ENCODE measurements around the gene CAMTA1. TPM values are rescaled to one million over a fixed set of nuclear protein-coding genes. Genes with fewer than 3 reads are reported as not detected.

CAMTA1 gene
- polyA plus RNA-seq, 3 donors from 2014 or later: 52.7 to 89.0 (median 71.0) TPM

- no peak for DNase-seq
- peaks cover 0 to 23% (median 0%) of the 10 kb centered on the region in 3 donors for H3K27me3 Mint-ChIP-seq (ENCODE audit: low read depth in 3 of 3)
- peaks cover 19 to 21% of the 10 kb centered on the region in 2 donors for H3K4me1 Mint-ChIP-seq
- H3K27ac Mint-ChIP-seq: no peak overlapping the region
- H3K4me3 Mint-ChIP-seq: no peak overlapping the region
- H3K9me3 Mint-ChIP-seq: no peaks in the 10 kb centered on the region
- H3K36me3 Mint-ChIP-seq: no peaks in the 10 kb centered on the region
These were observed 965.9 kb downstream of the CAMTA1 start for GRCh38 chr1:7751174-7751573.

- H3K9me3 Mint-ChIP-seq: no peaks in the 10 kb centered on the region
- H3K27me3 Mint-ChIP-seq (ENCODE audit: low read depth in 3 of 3): peaks cover 0 to 24% (median 0%) of the 10 kb centered on the region in 3 donors
- peak overlapping the region in 1 of 6 donors; percentile 17 for H3K27ac Mint-ChIP-seq
- H3K4me3 Mint-ChIP-seq: peak overlapping the region; percentile 16 to 66 (median 32)
- H3K36me3 Mint-ChIP-seq: no peaks in the 10 kb centered on the region
- H3K4me1 Mint-ChIP-seq: peaks cover 19 to 21% of the 10 kb centered on the region in 2 donors
- peak; percentile 32 to 46 (median 37) for DNase-seq
These were observed 967.5 kb downstream of the CAMTA1 start for GRCh38 chr1:7752512-7753417.

- Mint-ChIP-seq H3K36me3 (no peaks in the 10 kb centered on the region), H3K4me3 (peak overlapping the region in 1 of 5 donors; percentile 55), H3K4me1 (peaks cover 19 to 21% of the 10 kb centered on the region in 2 donors), H3K27ac (peak overlapping the region in 2 of 6 donors; percentile 45 to 63), H3K27me3 (ENCODE audit: low read depth in 3 of 3) (peaks cover 0 to 23% (median 0%) of the 10 kb centered on the region in 3 donors), H3K9me3 (no peaks in the 10 kb centered on the region)
- DNase-seq: no peak
These were observed 968.4 kb downstream of the CAMTA1 start for GRCh38 chr1:7753641-7754040.

GRCh38 chr1:7754234-7754633 is 969.0 kb downstream of the CAMTA1 start:
- peak overlapping the region in 4 of 5 donors; percentile 12 to 55 (median 49) for H3K4me3 Mint-ChIP-seq
- no peaks in the 10 kb centered on the region for H3K9me3 Mint-ChIP-seq
- H3K27ac Mint-ChIP-seq: peak overlapping the region in 5 of 6 donors; percentile 4 to 76 (median 45)
- H3K4me1 Mint-ChIP-seq: peaks cover 19 to 21% of the 10 kb centered on the region in 2 donors
- H3K27me3 Mint-ChIP-seq (ENCODE audit: low read depth in 3 of 3): peaks cover 0 to 26% (median under 1%) of the 10 kb centered on the region in 3 donors
- H3K36me3 Mint-ChIP-seq: no peaks in the 10 kb centered on the region
- DNase-seq: no peak

- no peaks in the 10 kb centered on the region for H3K9me3 Mint-ChIP-seq
- H3K27me3 Mint-ChIP-seq (ENCODE audit: low read depth in 3 of 3): peaks cover 0 to 23% (median 2%) of the 10 kb centered on the region in 3 donors
- no peak for DNase-seq
- H3K27ac Mint-ChIP-seq: no peak overlapping the region
- no peaks in the 10 kb centered on the region for H3K36me3 Mint-ChIP-seq
- no peak overlapping the region for H3K4me3 Mint-ChIP-seq
- H3K4me1 Mint-ChIP-seq: peaks cover 19 to 21% of the 10 kb centered on the region in 2 donors
These were observed 970.2 kb downstream of the CAMTA1 start for GRCh38 chr1:7755448-7755847.

- H3K4me3 Mint-ChIP-seq: no peak overlapping the region
- no peak overlapping the region for H3K27ac Mint-ChIP-seq
- H3K4me1 Mint-ChIP-seq: no peaks in the 10 kb centered on the region
- peaks cover 2 to 16% (median 6%) of the 10 kb centered on the region in 3 donors for H3K27me3 Mint-ChIP-seq (ENCODE audit: low read depth in 3 of 3)
- no peak for DNase-seq
- H3K36me3 Mint-ChIP-seq: no peaks in the 10 kb centered on the region
- H3K9me3 Mint-ChIP-seq: no peaks in the 10 kb centered on the region
These were observed 975.0 kb downstream of the CAMTA1 start for GRCh38 chr1:7760245-7760644.

- Mint-ChIP-seq H3K4me1 (no peaks in the 10 kb centered on the region), H3K36me3 (no peaks in the 10 kb centered on the region), H3K4me3 (no peak overlapping the region), H3K27me3 (ENCODE audit: low read depth in 3 of 3) (peaks cover 2 to 16% (median 6%) of the 10 kb centered on the region in 3 donors), H3K9me3 (no peaks in the 10 kb centered on the region), H3K27ac (no peak overlapping the region)
- no peak for DNase-seq
These were observed 975.8 kb downstream of the CAMTA1 start for GRCh38 chr1:7761103-7761502.

GRCh38 chr1:7767176-7767575 is 981.9 kb downstream of the CAMTA1 start:
- no peaks in the 10 kb centered on the region for H3K36me3 Mint-ChIP-seq
- no peak for DNase-seq
- H3K9me3 Mint-ChIP-seq: no peaks in the 10 kb centered on the region
- no peak overlapping the region for H3K27ac Mint-ChIP-seq
- H3K4me3 Mint-ChIP-seq: no peak overlapping the region
- peaks cover 13 to 17% of the 10 kb centered on the region in 2 donors for H3K4me1 Mint-ChIP-seq
- peaks cover 0 to 7% (median 2%) of the 10 kb centered on the region in 3 donors for H3K27me3 Mint-ChIP-seq (ENCODE audit: low read depth in 3 of 3)

- Mint-ChIP-seq H3K9me3 (no peaks in the 10 kb centered on the region), H3K4me1 (peaks cover 27 to 30% of the 10 kb centered on the region in 2 donors), H3K4me3 (no peak overlapping the region), H3K27me3 (ENCODE audit: low read depth in 3 of 3) (peaks cover 0 to 2% (median under 1%) of the 10 kb centered on the region in 3 donors), H3K27ac (no peak overlapping the region), H3K36me3 (peaks cover 0 to 7% (median 4%) of the 10 kb centered on the region in 3 donors)
- no peak for DNase-seq
These were observed 983.3 kb downstream of the CAMTA1 start for GRCh38 chr1:7768583-7768982.

GRCh38 chr1:7769673-7770412 is 984.6 kb downstream of the CAMTA1 start:
- H3K27ac Mint-ChIP-seq: peak overlapping the region in 2 of 6 donors; percentile 36 to 84
- H3K9me3 Mint-ChIP-seq: no peaks in the 10 kb centered on the region
- H3K4me3 Mint-ChIP-seq: peak overlapping the region; percentile 3 to 66 (median 42)
- H3K36me3 Mint-ChIP-seq: peaks cover 6 to 14% (median 9%) of the 10 kb centered on the region in 3 donors
- DNase-seq: no peak
- H3K4me1 Mint-ChIP-seq: peaks cover 36 to 39% of the 10 kb centered on the region in 2 donors
- H3K27me3 Mint-ChIP-seq (ENCODE audit: low read depth in 3 of 3): peaks cover 0 to 2% (median 0%) of the 10 kb centered on the region in 3 donors

- Mint-ChIP-seq H3K9me3 (no peaks in the 10 kb centered on the region), H3K27ac (peak overlapping the region; percentile 53 to 89 (median 86)), H3K36me3 (peaks cover 6 to 14% (median 14%) of the 10 kb centered on the region in 3 donors), H3K27me3 (ENCODE audit: low read depth in 3 of 3) (peaks cover 0 to 2% (median 0%) of the 10 kb centered on the region in 3 donors), H3K4me1 (peaks cover 36 to 46% of the 10 kb centered on the region in 2 donors), H3K4me3 (peak overlapping the region; percentile 84 to 89 (median 86))
- no peak for DNase-seq
These were observed 985.4 kb downstream of the CAMTA1 start for GRCh38 chr1:7770669-7770996.

- peak; percentile 79 to 84 (median 81) for DNase-seq
- H3K27ac Mint-ChIP-seq: peak within 1 kb of the TSS; percentile 84 to 89 (median 87)
- peaks cover 36 to 52% of the 10 kb centered on the region in 2 donors for H3K4me1 Mint-ChIP-seq
- H3K27me3 Mint-ChIP-seq (ENCODE audit: low read depth in 3 of 3): peaks cover 0 to 2% (median 0%) of the 10 kb centered on the region in 3 donors
- H3K4me3 Mint-ChIP-seq: peak within 1 kb of the TSS; percentile 85 to 93 (median 88)
- H3K9me3 Mint-ChIP-seq: no peaks in the 10 kb centered on the region
- H3K36me3 Mint-ChIP-seq: peaks cover 6 to 17% (median 16%) of the 10 kb centered on the region in 3 donors
These were observed 986.0 kb downstream of the CAMTA1 start, which contains the start of gene VAMP3 for GRCh38 chr1:7770997-7771822. Gene VAMP3, plus strand, starts transcription at chr1:7771296. Its CDS starts 88 bp downstream, at chr1:7771384.

GRCh38 chr1:7771823-7772299 is 986.6 kb downstream of the CAMTA1 start:
- Mint-ChIP-seq H3K4me1 (peaks cover 38 to 52% of the 10 kb centered on the region in 2 donors), H3K4me3 (peak overlapping the region; percentile 85 to 93 (median 87)), H3K27ac (peak overlapping the region; percentile 84 to 89 (median 86)), H3K36me3 (peaks cover 11 to 21% (median 20%) of the 10 kb centered on the region in 3 donors), H3K27me3 (ENCODE audit: low read depth in 3 of 3) (peaks cover 0 to 2% (median 0%) of the 10 kb centered on the region in 3 donors), H3K9me3 (no peaks in the 10 kb centered on the region)
- DNase-seq: no peak

Data from immature natural killer cell (primary cell).